GM12864 (cell line): Measurements from ENCODE around the gene OGFOD2.

Source experiments
- DNase-seq: peaks from one replicate; pipeline ENCODE4 v3.0.0-alpha.2; 2011; ENCODE audit warnings: low read depth
- H3K4me3 ChIP-seq: 2 replicates; pipeline ENCODE4 v1.5.1; 2011; ENCODE audit warnings: mild to moderate bottlenecking, low read depth, low read length, control low read depth
- TF ChIP-seq, protein P1 (sequence below): IDR thresholded peaks from 2 replicates; pipeline ENCODE4 v1.5.1; 2011; ENCODE audit warnings: low read depth, mild to moderate bottlenecking, moderate library complexity, low read length, control low read depth, inconsistent platforms; ENCODE audit errors: missing control alignments

OGFOD2 gene

DNA sequence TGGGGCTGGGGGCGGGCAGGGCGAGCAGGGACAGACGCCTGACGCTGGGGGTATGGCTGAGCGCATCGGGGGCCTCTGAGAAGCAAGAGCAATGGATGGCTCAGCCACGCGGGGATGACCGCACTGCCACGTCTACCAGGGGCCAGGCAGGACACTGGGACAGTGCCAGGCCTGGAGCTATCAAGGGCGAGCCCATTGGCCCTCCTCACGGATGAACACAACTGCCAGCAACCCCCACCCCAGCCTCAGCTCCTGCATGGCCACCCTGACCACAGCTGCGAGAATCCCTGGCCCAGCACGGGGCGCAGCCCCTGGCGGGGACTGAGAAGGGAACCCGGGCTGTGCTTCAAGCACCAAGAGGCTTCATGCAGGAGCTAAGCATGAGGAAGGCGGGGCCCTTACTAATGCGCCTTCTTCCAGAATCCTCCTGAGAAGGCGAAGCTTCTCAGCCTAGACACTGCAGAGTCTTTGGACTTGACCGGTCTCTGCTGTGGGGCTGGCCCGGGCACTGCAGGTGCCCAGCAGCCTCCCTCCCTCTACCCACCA, 14.9 kb downstream of the OGFOD2 start:
- no peak for DNase-seq
- TF ChIP-seq, protein P1, sequence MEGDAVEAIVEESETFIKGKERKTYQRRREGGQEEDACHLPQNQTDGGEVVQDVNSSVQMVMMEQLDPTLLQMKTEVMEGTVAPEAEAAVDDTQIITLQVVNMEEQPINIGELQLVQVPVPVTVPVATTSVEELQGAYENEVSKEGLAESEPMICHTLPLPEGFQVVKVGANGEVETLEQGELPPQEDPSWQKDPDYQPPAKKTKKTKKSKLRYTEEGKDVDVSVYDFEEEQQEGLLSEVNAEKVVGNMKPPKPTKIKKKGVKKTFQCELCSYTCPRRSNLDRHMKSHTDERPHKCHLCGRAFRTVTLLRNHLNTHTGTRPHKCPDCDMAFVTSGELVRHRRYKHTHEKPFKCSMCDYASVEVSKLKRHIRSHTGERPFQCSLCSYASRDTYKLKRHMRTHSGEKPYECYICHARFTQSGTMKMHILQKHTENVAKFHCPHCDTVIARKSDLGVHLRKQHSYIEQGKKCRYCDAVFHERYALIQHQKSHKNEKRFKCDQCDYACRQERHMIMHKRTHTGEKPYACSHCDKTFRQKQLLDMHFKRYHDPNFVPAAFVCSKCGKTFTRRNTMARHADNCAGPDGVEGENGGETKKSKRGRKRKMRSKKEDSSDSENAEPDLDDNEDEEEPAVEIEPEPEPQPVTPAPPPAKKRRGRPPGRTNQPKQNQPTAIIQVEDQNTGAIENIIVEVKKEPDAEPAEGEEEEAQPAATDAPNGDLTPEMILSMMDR: no peak
- no peak overlapping the region for H3K4me3 ChIP-seq

DNA sequence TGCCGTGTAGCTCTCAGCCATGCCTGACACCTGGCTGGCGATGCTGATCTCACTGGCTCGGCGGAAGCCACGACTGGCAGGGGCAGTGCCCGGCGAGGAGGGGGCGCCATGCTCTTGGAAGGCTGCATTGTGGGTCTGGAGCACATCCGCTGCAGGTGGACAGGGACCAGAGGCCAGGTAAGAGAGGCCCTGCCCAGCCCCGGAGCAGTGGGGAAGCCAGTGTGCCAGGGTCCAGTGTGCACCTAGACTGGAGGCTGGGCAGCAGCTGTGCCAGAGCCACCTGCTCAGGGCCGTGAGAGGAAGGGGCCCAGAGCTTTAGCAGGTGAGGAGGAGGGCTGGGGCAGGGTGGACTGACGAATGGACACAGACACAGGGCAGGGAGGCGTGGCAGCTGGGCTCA, 15.5 kb downstream of the OGFOD2 start:
- TF ChIP-seq, protein P1: no peak
- no peak for DNase-seq
- no peak overlapping the region for H3K4me3 ChIP-seq

DNA sequence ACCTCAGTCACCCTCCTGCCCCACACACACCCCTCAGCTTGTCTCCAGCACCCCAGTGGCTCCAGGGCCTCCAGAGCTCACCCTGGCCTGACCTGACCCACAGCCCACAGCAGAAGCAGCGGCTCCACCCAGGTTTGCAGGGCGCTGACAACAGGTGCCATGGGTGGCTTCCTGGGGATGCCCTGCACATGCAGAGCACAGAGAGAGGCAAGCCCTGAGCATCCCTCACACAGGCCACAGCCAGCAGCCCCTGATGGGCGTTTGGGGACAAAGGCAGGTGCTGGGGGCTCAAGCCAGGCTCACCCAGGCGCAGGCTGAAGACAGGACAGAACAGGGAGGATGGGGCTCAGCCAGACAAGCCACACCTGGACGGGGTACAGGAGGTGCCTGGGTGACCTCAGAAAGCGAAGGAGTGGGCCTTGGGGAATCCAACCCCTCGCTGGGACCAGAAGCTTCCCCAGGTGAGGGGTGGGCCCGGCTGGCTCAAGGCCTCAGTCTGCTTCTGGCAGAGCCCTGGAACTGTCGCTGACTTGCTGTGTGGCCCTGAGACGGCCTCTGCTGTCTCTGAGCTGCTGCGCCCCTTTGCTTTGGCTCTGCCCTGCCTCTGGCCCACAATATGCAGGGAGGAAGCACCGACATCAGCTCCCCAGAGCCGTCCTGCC, 16.0 kb downstream of the OGFOD2 start:
- TF ChIP-seq, protein P1: no peak
- H3K4me3 ChIP-seq: no peak overlapping the region
- no peak for DNase-seq

GRCh38 chr12:122991623-122992275, 16.7 kb downstream of the OGFOD2 start:
- no peak overlapping the region for H3K4me3 ChIP-seq
- TF ChIP-seq, protein P1: no peak
- DNase-seq: no peak

DNA sequence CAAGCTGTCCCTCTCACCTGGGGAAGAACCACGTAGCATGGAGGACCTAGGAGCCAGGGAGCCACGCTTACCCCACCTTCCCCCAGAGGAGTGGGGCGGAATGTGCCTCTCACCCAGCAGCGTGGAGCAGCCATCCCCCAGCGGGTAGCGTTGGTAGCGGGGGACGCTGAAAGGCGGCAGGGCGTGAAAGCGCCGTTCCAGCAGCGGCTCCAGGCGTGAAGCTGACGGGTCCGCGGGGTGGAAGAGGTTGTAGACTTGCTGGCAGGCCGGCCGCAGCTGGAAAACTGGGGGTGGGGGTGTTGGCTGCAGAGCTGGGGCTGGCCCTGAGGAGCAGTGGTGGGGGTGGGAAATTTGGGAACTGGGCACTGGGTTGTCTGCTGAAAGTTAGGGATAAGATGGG, 17.3 kb downstream of the OGFOD2 start:
- TF ChIP-seq, protein P1: no peak
- DNase-seq: no peak
- no peak overlapping the region for H3K4me3 ChIP-seq

GRCh38 chr12:122994140-122994675, 19.2 kb downstream of the OGFOD2 start:
- no peak overlapping the region for H3K4me3 ChIP-seq
- TF ChIP-seq, protein P1: no peak
- DNase-seq: no peak
